GM12892 (cell line): ENCODE data around the gene DGCR2.

Experiments used
- DNase-seq: peaks from one replicate; pipeline ENCODE4 v3.0.0; 2011; ENCODE audit not compliant: insufficient read length
- FAIRE-seq: peaks from 2 replicates; lab custom pipeline; 2011; peaks lifted over from hg19 to GRCh38; lab: Jason Lieb, UNC
- POLR2A ChIP-seq: IDR thresholded peaks from 2 replicates; pipeline ENCODE4 v1.6.1; 2011; ENCODE audit warnings: low read depth, low read length, control low read depth
- POLR2AphosphoS5 ChIP-seq: IDR thresholded peaks from 2 replicates; pipeline ENCODE4 v1.6.1; 2011; ENCODE audit warnings: low read depth, low read length, control low read depth
- TAF1 ChIP-seq: IDR thresholded peaks from 2 replicates; pipeline ENCODE4 v1.6.1; 2011; ENCODE audit warnings: low read depth, mild to moderate bottlenecking, control low read depth, low read length, borderline replicate concordance

The DGCR2 gene

DNA sequence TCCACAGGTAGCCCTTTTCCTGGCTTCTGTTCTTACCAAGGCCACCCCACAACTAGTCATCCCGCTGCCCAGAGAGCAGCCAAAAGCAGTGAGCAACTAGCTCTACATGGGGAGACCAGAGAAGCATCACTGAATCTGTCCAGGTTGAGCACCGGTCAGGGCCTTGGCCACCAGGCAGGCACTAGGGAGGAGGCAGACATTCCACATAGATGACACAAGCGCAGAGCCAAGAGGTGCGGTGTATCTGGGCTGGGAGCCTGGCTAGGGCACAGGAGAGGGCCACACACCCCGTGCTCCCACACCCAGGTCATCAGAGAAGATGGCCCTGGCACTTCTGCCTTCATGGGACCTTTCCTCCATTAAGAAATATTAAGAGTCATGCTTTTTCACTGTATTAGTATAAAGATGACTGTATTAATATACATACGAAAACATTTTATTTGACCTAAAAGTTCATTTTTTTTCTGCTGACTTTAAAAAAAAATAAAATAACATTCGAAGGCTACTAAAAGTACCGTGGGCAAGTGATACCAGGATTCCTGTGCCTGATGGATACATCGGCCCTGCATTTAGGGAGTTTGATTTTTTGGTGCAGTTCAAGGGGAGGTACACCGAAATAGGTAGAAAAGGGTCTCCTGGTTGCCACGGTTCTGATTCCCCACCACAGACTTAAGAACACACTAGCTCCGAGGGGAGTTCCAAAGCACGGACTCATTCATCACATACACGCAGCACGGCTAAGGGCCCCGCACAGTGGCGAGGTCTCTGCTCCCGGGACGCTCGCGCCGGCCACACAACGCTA lies 1.2 kb downstream of the DGCR2 start:
- DNase-seq: no peak
- FAIRE-seq: no peak
- TF ChIP-seq POLR2A (no peak), POLR2AphosphoS5 (no peak), TAF1 (no peak)

DNA sequence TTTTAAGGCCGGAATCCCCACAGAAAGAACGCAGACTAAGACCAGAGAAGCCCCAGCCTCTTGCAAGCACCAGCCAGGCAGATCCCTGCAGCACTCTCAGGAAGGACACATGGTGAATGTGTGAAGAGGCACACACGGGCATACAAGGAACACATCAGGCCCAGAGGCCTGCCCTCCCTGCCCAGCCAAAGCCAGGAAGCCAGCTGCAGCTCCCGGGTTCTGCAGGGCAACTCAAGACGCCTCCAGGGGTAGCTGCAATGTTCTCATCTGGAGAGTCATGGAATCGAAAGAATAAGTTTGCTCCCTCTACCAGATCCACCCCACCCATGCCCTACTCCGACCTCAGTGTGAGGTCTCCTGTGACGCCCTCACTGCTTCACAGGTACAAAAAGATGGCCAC lies 2.3 kb downstream of the DGCR2 start:
- DNase-seq (no peak), FAIRE-seq (no peak)
- TF ChIP-seq POLR2AphosphoS5: no peak
- TF ChIP-seq TAF1: no peak
- no peak for TF ChIP-seq POLR2A

GRCh38 chr22:19118329-19118880 lies 3.8 kb downstream of the DGCR2 start:
- peak; percentile 64 for DNase-seq
- TF ChIP-seq TAF1: no peak
- TF ChIP-seq POLR2A: no peak
- no peak for TF ChIP-seq POLR2AphosphoS5
- peak; percentile 83 for FAIRE-seq

GRCh38 chr22:19117111-19117512 lies 5.1 kb downstream of the DGCR2 start:
- no peak for DNase-seq
- FAIRE-seq: no peak
- TF ChIP-seq TAF1 (no peak), POLR2A (no peak), POLR2AphosphoS5 (no peak)

GRCh38 chr22:19115628-19116027 lies 6.6 kb downstream of the DGCR2 start:
- peak; percentile 5 for FAIRE-seq
- DNase-seq: no peak
- no peak for TF ChIP-seq TAF1
- no peak for TF ChIP-seq POLR2AphosphoS5
- no peak for TF ChIP-seq POLR2A

DNA sequence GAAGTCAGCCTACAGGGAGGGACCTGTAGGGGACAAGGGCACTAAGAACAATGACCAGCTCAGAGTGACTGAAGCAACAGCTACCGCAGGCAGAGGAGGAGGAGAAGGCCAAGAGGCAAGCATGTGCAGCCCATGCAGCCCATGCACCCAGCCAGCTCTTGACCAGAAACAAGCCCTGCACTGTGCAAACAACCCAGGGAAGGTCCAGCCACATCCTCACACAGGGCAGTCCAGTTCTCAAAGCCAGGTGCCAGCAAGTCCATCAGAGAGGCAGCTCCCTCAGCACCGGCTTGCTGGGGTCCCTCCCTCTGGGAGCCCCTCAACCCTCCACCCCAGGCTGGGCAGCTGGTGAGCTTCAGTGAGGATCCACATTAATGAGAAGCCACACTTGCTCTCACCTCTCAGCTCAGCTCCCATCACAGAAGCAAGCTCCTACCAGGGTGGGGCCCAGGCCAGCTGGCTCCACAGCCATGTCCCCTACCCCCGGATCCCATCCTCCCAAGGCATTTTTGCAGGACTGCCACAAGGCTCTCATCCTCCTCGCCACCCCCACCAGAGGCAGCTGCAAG lies 7.1 kb downstream of the DGCR2 start:
- TF ChIP-seq POLR2A (no peak), POLR2AphosphoS5 (no peak), TAF1 (no peak)
- DNase-seq: no peak
- no peak for FAIRE-seq

- no peak for FAIRE-seq
- TF ChIP-seq TAF1 (no peak), POLR2A (no peak)
- DNase-seq: no peak
Measured at GRCh38 chr22:19113429-19113828, 8.8 kb downstream of the DGCR2 start.

DNA sequence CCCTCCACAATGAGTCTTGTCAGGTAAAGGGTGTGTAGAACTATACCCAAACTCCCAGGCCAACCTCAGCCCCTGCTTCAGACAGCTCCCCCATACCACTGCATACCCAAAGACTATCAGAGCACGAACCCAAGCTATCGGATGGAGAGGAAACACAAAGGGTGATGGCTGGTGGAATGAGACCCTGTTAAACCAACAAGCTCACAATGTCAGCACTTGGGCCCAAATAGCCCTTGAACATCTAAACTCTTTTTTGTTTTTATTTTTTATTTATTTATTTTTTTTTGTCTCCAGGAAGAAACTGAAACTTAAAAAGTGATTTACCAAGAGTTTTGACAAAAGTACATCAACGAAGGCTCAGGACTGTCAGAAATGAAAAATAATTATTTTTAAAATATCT lies 10.6 kb downstream of the DGCR2 start:
- TF ChIP-seq POLR2AphosphoS5: no peak
- no peak for TF ChIP-seq TAF1
- no peak for TF ChIP-seq POLR2A
- no peak for DNase-seq
- no peak for FAIRE-seq

GRCh38 chr22:19111140-19111539 lies 11.1 kb downstream of the DGCR2 start:
- DNase-seq (no peak), FAIRE-seq (no peak)
- no peak for TF ChIP-seq POLR2AphosphoS5
- no peak for TF ChIP-seq TAF1
- TF ChIP-seq POLR2A: no peak

DNA sequence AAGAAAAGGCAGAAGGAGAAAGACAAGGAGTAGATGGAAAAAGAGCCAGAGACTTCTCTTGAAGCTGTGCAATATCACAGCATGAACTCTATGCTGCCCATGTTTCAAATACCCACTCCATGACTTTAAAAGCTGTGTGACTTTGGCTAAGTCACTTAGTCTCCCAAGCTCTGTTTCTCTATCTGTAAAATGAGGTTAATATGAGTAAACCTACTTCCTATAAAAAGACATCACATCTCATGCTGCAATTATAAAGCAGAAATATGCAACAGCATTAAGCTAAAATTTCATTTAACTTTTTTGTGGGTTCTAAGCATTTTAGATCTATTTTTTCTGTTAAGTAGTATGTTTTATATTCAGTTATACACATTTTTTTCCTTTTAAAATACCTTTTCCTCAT lies 11.6 kb downstream of the DGCR2 start:
- no peak for TF ChIP-seq TAF1
- TF ChIP-seq POLR2AphosphoS5: no peak
- no peak for TF ChIP-seq POLR2A
- FAIRE-seq: no peak
- no peak for DNase-seq

DNA sequence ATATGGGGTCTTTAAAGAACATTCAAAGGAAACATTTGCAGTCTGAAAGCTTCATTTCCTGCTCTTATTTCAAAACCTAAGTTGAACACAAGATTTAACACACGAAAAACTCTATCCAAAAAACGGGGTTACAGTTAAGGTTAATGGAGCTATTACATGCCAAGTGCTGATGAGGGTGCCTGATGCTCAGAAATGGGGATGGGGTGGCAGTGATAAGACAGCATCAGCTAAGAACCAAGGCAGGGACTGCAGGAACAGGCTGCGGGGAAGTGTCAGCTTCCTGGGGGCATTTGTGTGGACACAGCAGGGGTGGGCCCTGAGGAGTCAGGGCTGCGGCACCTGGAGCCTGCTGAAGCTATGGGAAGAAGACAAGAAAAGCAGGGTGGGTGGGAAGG lies 12.2 kb downstream of the DGCR2 start:
- no peak for TF ChIP-seq POLR2A
- TF ChIP-seq TAF1: no peak
- TF ChIP-seq POLR2AphosphoS5: no peak
- DNase-seq (no peak), FAIRE-seq (no peak)
